Endothelial cell of umbilical vein (primary cell): ENCODE measurements around the gene ZNF571.

ENCODE experiments used
- CTCF ChIP-seq, 2 donors: IDR thresholded peaks; 1 replicate in 1 of 2; 2 replicates in 1 of 2; pipeline ENCODE4 v1.5.1; 2011; ENCODE audit warnings: low read length in 2 of 2, mild to moderate bottlenecking in 2 of 2, moderate library complexity in 2 of 2, control low read depth in 1 of 2, inconsistent platforms in 1 of 2, low read depth in 1 of 2; ENCODE audit not compliant: insufficient read depth in 1 of 2; ENCODE audit errors: extremely low read depth in 1 of 2
- EZH2 ChIP-seq: IDR thresholded peaks from 2 replicates; pipeline ENCODE4 v1.6.1; 2012; ENCODE audit warnings: borderline replicate concordance, low read depth, mild to moderate bottlenecking, moderate library complexity, low read length, inconsistent platforms; ENCODE audit not compliant: severe bottlenecking
- FOS ChIP-seq: IDR thresholded peaks from 2 replicates; pipeline ENCODE4 v1.6.1; 2011; ENCODE audit warnings: mild to moderate bottlenecking, low read length, moderate library complexity, borderline replicate concordance; ENCODE audit not compliant: insufficient read depth
- GATA2 ChIP-seq: IDR thresholded peaks from 2 replicates; pipeline ENCODE4 v1.7.0; 2011; ENCODE audit warnings: low read depth, mild to moderate bottlenecking, moderate library complexity, mixed read lengths, low read length; ENCODE audit not compliant: insufficient read length, insufficient read depth
- JUN ChIP-seq: IDR thresholded peaks from 2 replicates; pipeline ENCODE4 v1.6.1; 2011; ENCODE audit warnings: borderline replicate concordance, low read depth; ENCODE audit not compliant: insufficient read length, insufficient read depth
- MAX ChIP-seq: IDR thresholded peaks from 2 replicates; pipeline ENCODE4 v1.6.1; 2011; ENCODE audit not compliant: insufficient read depth, insufficient read length
- MYC ChIP-seq: IDR thresholded peaks from one replicate; pipeline ENCODE4 v1.6.1; 2011; ENCODE audit warnings: mild to moderate bottlenecking, low read depth, low read length
- POLR2A ChIP-seq: IDR thresholded peaks from 2 replicates; pipeline ENCODE4 v1.6.1; 2012; ENCODE audit warnings: low read depth, mild to moderate bottlenecking, control low read depth, low read length
- POLR2AphosphoS5 ChIP-seq: IDR thresholded peaks from 2 replicates; pipeline ENCODE4 v1.6.1; 2012; ENCODE audit warnings: low read depth, mild to moderate bottlenecking, control low read depth, low read length, moderate library complexity; ENCODE audit not compliant: insufficient read depth

- no peak for TF ChIP-seq CTCF (IDR thresholded peaks at IDR 0.05; ENCODE audit: extremely low read depth in 1 of 2, insufficient read depth in 1 of 2, low read depth in 1 of 2, low read length in 2 of 2)
- TF ChIP-seq POLR2A, result no peak
- no peak for TF ChIP-seq MAX
- no peak for TF ChIP-seq POLR2AphosphoS5
- no peak for TF ChIP-seq MYC
- no peak for TF ChIP-seq EZH2
- TF ChIP-seq GATA2, result no peak
- TF ChIP-seq JUN, result no peak
- no peak for TF ChIP-seq FOS
These were observed 642 bp downstream of the ZNF571 start for GRCh38 chr19:37593996-37594303.
